ENCODE measurements around the gene UBC. TPM values are rescaled to one million over a fixed set of nuclear protein-coding genes. Genes with fewer than 3 reads are reported as not detected.
"Not testable (repeated sequence)": the region's sequence is repeated elsewhere in the genome, so short reads cannot be mapped to it uniquely, and the experiment has no call there.

UBC gene
- total RNA-seq, 1 donor from 2014 or later, result 1,249 TPM

DNA sequence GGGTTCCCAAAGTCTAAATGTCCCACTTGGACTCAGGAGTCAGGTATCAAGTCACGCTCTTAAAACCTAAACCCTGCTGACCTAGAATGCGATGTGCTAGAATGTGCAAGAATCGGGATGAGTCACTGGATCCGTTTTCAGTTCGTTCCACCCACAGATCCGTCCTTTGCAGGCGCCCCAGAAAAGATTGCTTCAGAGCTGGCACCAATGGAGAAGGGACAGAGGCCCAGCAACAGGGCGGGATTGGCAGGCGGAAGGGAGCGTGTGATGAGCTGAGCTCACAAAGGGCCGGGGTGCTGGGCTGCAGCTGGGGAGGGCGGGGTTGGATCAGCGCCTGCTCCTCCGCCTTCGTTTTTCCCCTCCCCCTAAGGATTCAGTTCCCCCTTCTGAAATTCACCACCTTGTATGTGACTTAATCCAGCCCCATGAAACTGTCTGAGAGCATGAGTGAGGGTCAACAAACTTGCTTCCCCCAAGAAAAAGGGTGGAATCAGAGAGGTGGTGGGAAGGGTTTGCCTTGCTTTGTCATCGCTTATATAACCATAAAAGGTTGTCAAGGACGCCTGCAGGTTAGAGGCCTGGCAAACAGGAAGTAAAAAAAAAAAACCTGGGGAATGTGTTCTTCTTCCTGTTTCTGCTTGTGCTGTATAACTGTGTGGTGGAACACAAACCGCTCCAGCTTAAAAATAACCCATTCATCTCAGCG, 2.8 kb upstream of the UBC start:
- peak; percentile 98 for DNase-seq (ENCODE audit: extremely low spot score, unreplicated experiment)
- Mint-ChIP-seq H3K27ac (ENCODE audit: unreplicated experiment) (peak overlapping the region; percentile 98), H3K27me3 (ENCODE audit: unreplicated experiment) (no peaks in the 10 kb centered on the region), H3K36me3 (ENCODE audit: unreplicated experiment) (peaks cover 20% of the 10 kb centered on the region), H3K9me3 (ENCODE audit: unreplicated experiment) (no peaks in the 10 kb centered on the region), H3K4me1 (ENCODE audit: unreplicated experiment) (peaks cover 80% of the 10 kb centered on the region), H3K4me3 (ENCODE audit: unreplicated experiment) (peak overlapping the region; percentile 100)
- no peak for TF ChIP-seq CTCF (IDR thresholded peaks at IDR 0.05)

- Mint-ChIP-seq H3K9me3 (ENCODE audit: unreplicated experiment) (no peaks in the 10 kb centered on the region), H3K4me3 (ENCODE audit: unreplicated experiment) (peak overlapping the region; percentile 100), H3K27ac (ENCODE audit: unreplicated experiment) (peak overlapping the region; percentile 98), H3K27me3 (ENCODE audit: unreplicated experiment) (no peaks in the 10 kb centered on the region), H3K36me3 (ENCODE audit: unreplicated experiment) (peaks cover 20% of the 10 kb centered on the region), H3K4me1 (ENCODE audit: unreplicated experiment) (peaks cover 77% of the 10 kb centered on the region)
- TF ChIP-seq CTCF (IDR thresholded peaks at IDR 0.05), result no peak
- DNase-seq (ENCODE audit: extremely low spot score, unreplicated experiment), result no peak
Measured at GRCh38 chr12:124916374-124917134, 2.1 kb upstream of the UBC start.

DNA sequence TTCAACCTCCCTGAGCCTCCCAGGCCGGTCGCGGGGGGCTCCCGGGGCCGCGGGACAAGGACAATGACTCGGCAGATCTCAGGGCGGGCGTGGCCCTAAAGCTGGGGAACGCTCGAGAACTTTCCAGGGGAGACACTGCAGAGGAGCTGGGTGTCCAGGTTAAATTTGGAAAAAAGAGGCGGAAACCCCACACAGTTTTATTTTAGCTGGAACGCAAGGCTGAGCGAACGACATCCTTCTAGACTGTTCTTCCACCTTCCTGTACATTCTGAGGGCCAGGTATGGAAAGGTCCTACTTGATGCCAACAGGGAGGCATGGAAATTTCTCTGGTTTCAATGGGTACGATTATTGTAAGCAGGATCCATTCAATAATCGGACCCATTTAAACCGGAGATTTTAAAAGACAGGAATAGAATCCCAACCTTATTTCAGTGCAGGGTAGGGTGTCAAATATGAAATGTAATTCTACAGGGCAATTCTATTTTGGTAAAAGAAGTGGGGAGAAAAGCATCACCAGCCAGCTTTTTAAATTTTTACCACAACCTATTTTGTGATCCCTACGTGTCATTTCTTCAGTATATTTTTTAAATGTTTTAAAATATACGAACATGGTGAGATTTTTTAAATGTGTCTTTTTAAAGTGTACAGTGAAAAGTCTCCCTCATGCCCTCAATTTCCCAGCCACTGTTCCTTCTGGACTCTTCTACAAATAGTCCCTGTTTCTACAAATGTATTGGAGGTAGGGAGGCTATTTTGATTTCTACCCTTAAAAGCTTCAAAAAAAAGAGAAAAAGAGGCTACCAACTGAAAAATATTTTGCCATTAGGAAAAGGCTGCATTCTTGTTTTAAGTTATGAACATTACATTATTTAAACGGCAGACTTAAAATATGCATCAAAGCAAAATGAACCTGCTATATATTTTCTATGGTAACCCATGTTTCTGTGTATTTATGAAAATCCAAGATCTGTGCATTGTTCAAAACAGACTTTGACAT, 1.1 kb upstream of the UBC start:
- H3K9me3 Mint-ChIP-seq (ENCODE audit: unreplicated experiment), result no peaks in the 10 kb centered on the region
- H3K4me1 Mint-ChIP-seq (ENCODE audit: unreplicated experiment), result peaks cover 77% of the 10 kb centered on the region
- peak overlapping the region; percentile 100 for H3K4me3 Mint-ChIP-seq (ENCODE audit: unreplicated experiment)
- no peak for DNase-seq (ENCODE audit: extremely low spot score, unreplicated experiment)
- no peaks in the 10 kb centered on the region for H3K27me3 Mint-ChIP-seq (ENCODE audit: unreplicated experiment)
- TF ChIP-seq CTCF (IDR thresholded peaks at IDR 0.05), result no peak
- peak overlapping the region; percentile 98 for H3K27ac Mint-ChIP-seq (ENCODE audit: unreplicated experiment)
- peaks cover 30% of the 10 kb centered on the region for H3K36me3 Mint-ChIP-seq (ENCODE audit: unreplicated experiment)

- TF ChIP-seq CTCF (IDR thresholded peaks at IDR 0.05), result peak; percentile 55
- Mint-ChIP-seq H3K9me3 (ENCODE audit: unreplicated experiment) (no peaks in the 10 kb centered on the region), H3K4me3 (ENCODE audit: unreplicated experiment) (peak overlapping the region; percentile 100), H3K27me3 (ENCODE audit: unreplicated experiment) (no peaks in the 10 kb centered on the region), H3K4me1 (ENCODE audit: unreplicated experiment) (peaks cover 78% of the 10 kb centered on the region), H3K27ac (ENCODE audit: unreplicated experiment) (peak overlapping the region; percentile 100), H3K36me3 (ENCODE audit: unreplicated experiment) (peaks cover 33% of the 10 kb centered on the region)
- peak; percentile 90 for DNase-seq (ENCODE audit: extremely low spot score, unreplicated experiment)
Measured at GRCh38 chr12:124913474-124914391, 717 bp downstream of the UBC start.

DNA sequence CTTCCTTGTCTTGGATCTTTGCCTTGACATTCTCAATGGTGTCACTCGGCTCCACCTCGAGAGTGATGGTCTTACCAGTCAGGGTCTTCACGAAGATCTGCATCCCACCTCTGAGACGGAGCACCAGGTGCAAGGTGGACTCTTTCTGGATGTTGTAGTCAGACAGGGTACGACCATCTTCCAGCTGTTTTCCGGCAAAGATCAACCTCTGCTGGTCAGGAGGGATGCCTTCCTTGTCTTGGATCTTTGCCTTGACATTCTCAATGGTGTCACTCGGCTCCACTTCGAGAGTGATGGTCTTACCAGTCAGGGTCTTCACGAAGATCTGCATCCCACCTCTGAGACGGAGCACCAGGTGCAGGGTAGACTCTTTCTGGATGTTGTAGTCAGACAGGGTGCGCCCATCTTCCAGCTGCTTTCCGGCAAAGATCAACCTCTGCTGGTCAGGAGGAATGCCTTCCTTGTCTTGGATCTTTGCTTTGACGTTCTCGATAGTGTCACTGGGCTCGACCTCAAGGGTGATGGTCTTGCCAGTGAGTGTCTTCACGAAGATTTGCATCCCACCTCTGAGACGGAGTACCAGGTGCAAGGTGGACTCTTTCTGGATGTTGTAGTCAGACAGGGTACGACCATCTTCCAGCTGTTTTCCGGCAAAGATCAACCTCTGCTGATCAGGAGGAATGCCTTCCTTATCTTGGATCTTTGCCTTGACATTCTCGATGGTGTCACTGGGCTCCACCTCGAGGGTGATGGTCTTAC, 1.7 kb downstream of the UBC start:
- Mint-ChIP-seq H3K4me1 (ENCODE audit: unreplicated experiment) (peaks cover 71% of the 10 kb centered on the region), H3K27ac (ENCODE audit: unreplicated experiment) (peak overlapping the region; percentile 50), H3K4me3 (ENCODE audit: unreplicated experiment) (peak overlapping the region; percentile 100), H3K36me3 (ENCODE audit: unreplicated experiment) (peaks cover 33% of the 10 kb centered on the region)
- not testable (repeated sequence) for DNase-seq (ENCODE audit: extremely low spot score, unreplicated experiment); H3K9me3 Mint-ChIP-seq (ENCODE audit: unreplicated experiment); H3K27me3 Mint-ChIP-seq (ENCODE audit: unreplicated experiment)

GRCh38 chr12:124911521-124911920, 2.9 kb downstream of the UBC start:
- peaks cover 62% of the 10 kb centered on the region for H3K4me1 Mint-ChIP-seq (ENCODE audit: unreplicated experiment)

More at GRCh38 chr12:124911521-124911920, 2.9 kb downstream of the UBC start:
- H3K27me3 Mint-ChIP-seq (ENCODE audit: unreplicated experiment); H3K9me3 Mint-ChIP-seq (ENCODE audit: unreplicated experiment); DNase-seq (ENCODE audit: extremely low spot score, unreplicated experiment): not testable (repeated sequence)
- Mint-ChIP-seq H3K4me3 (ENCODE audit: unreplicated experiment) (peak overlapping the region; percentile 63), H3K27ac (ENCODE audit: unreplicated experiment) (peak overlapping the region; percentile 28), H3K36me3 (ENCODE audit: unreplicated experiment) (peaks cover 33% of the 10 kb centered on the region)
